ENCODE data around the gene RAB25.
A peak's percentile ranks its signal among the peaks of the same experiment; 100 is the strongest.
"Not testable (repeated sequence)": the region's sequence is repeated elsewhere in the genome, so short reads cannot be mapped to it uniquely, and the experiment has no call there.

Gene RAB25

DNA sequence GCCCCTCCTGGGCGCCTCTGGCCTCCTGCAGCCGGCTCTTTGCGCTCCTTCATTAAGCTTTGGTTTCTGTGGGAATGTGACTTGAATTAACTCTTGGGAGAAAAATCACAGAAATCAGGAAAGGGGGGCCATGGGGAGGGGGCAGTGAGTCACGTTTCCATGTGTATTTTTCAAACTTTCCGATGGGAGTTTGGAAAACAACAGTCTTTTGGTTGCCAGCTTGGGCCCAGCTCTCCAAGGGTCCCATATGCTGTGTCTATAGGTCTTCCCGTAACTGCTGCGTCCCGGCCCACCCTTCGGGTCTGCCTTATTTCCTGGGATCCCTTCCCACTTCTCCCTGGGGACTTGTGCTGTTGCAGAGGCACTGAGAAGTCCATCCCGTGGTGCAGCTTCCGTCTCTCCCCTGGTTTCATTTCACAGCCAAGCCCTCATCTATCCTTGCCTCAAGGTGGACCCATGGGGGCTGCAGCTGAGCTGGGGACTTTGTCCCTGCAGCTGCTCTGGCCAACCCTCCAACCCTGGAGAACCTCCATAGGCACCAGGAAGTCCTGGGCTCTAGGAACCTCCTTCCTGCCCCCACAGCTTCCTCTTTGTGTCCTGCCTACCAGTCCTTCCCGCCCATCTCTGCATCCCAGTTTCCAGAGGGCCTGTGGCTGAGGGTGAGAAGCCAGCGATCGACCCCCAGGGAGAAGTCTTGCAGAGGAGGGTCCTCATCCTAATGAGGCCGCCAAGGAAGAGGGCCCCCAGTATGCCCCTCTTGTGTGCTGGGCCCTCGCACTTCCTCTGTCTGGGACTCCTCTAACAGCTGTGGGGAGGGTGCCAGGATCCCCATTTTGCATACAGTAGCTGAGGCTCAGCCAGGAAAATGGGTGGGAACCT, 41.9 kb downstream of the RAB25 start:
- peak; percentile 45 for DNase-seq (ENCODE audit: low spot score)

GRCh38 chr1:156103521-156103947, 42.6 kb downstream of the RAB25 start:
- DNase-seq (ENCODE audit: low spot score) = no peak

DNA sequence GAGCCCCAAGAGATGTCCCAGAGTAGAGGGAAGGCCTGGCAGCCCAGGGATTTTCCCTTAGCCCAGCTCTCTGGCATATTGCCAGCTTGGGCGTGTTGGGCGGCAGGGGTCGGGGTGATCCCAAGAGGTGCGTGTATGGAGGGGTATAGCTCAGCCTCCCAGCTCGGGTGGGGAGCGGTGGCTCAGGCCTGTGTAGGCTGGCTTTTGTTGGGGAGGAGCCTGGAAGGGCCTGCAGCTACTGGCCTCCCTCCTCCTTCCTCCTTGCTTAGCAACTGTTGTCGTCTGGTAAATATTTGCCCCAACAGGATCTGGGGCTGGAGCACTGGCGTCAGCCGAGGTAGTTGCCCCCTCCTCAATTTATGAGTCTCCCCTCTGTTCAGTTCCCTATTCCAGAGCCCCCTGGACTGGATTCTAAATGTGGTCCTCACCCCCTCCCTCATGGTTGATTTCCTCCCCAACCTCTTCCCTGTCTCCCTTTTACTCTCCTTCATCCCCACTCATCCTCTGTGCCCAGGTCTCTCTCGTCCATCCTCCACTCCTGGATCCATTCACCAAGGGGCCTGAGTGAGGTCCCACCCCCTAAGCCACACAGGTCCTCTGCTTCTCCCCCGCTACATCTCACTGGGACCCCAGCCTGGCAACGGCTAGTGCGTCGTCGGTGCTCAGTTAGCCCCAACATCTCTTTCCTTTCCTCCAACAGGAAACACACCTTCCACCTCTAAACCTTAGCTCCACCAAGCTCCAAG, 43.3 kb downstream of the RAB25 start:
- no peak for DNase-seq (ENCODE audit: low spot score)

DNA sequence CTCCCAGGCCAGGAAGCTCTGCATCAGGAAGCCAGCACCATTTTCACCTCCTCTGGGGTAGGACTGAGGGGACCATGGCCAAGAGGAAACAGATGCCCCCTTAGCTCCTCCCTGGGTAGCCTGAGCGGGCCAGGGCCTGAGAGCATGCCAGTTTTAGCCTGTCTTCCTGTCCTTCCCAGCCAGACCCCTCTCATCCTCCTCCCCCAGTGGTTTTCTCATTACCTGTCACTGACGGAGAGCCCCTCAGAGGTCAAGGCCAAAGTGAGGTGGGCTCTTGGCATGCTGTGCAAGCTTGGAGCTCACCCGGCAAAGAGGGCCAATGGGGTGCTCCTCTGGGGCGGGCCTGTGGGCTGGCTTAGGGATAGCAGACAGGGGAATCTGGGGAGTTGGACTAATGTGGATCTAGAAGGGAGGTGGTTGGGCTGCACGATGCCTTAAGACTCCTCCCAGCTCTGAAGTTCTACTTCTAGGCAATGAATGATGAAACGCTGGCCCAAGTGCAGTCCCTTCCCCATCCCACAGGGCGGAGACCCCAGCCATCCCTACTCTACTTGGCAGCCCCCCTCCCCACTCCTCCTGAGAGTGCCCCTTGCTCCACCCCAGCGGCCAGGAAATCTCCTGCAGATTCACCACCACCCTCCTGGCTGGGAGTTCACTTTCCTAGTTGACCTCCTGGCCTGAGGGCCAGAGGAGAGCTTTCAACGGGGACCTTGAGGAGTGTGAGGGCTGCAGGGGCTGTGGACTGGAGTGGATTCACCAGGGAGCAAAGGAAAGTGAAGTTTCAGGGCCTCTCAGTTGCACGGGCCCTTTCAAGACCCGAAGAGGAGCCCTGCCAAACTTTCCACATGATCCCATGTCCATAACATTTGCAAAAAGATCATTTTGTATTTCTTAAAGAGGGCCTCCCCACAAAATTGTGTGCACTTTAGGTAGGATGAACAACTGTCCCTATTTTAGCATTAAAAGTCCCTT, 44.2 kb downstream of the RAB25 start:
- no peak for DNase-seq (ENCODE audit: low spot score)

DNA sequence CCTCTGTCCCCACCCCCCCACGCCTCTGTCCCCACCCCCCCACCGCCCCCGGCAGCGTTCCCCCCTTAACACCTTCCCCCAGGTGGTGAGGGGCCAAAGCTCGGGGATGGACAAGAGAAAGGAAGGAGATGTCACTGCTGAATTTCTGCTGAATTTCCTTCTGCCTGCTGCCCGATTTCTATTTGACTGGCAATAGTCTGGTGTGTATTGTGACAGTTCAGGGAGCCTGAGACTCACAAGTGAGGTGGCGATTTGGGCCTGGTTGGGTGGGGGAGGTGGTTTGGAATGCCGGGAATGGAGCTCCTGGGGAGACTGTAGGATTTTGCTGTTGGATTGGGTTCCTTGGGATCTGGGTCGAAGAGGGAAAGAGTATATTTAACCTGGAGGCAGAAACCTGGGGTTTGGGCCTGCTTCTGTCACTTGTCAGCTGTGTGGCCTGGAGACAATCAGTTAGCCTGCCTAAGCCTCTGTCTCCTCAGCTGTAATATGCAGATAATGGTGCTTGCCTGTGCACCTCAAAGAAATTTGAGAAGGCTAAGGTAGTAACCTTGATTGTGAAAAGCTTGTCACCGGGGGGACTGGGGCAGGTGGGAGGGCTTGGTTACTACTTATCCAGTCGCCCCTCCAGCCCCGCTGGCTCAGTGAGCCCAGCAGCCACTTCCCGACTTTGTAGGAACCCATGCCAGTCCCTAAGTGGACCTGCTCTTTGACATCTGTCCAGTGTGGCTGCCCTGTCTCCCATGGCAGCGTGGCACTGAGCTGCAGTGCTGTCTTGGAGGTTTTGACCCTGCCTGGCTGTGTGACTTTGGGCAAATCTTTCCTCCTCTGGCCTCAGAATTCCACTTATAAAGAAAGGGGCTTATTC, 45.9 kb downstream of the RAB25 start:
- no peak for DNase-seq (ENCODE audit: low spot score)

- no peak for DNase-seq (ENCODE audit: low spot score)
These were observed 47.1 kb downstream of the RAB25 start for GRCh38 chr1:156108057-156108456.

GRCh38 chr1:156108664-156109241, 47.8 kb downstream of the RAB25 start:
- DNase-seq (ENCODE audit: low spot score) = no peak

- DNase-seq (ENCODE audit: low spot score) = no peak
These were observed 49.3 kb downstream of the RAB25 start for GRCh38 chr1:156110252-156110651.

GRCh38 chr1:156111355-156111962, 50.5 kb downstream of the RAB25 start:
- no peak for DNase-seq (ENCODE audit: low spot score)

DNA sequence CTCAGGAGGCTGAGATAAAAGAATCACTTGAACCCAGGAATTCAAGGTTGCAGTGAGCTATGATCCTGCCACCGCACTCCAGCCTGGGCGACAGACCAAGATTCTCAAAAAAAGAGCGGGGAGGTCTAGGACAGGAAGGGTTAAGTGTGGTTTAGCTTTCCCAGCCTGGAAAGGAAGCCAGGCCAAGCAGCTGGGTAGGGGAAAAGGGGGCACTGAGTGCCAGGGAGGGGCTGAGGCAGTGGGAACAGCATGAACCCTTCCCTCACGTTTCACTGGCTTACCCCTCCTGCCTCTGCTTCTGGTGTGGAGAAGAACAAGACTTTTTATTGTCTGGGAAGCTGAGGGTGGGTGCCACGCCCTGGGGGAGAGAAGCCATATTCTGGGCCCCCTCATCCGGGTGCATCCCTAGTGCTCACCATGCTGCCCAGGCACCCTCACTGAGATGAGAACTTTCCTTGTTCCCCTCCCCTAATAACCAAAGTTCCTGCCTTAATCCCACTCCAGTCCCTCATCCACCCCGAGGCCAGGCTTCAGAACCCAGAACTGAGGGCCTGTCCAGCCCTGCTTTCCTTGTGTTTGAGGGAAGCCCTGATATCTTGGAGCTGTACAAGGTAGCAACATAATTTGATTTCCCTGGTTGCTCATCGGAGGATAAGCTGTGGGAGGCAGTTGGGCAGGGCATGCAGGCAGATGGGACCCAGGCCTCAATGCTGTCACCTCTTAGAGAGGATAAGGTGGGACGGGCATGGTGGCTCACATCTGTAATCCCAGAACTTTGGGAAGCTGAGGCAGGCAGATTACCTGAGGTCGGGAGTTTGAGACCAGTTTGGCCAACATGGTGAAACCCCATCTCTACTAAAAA, 51.5 kb downstream of the RAB25 start:
- no peak for DNase-seq (ENCODE audit: low spot score)

GRCh38 chr1:156113282-156113950, 52.5 kb downstream of the RAB25 start:
- no peak for DNase-seq (ENCODE audit: low spot score)

DNA sequence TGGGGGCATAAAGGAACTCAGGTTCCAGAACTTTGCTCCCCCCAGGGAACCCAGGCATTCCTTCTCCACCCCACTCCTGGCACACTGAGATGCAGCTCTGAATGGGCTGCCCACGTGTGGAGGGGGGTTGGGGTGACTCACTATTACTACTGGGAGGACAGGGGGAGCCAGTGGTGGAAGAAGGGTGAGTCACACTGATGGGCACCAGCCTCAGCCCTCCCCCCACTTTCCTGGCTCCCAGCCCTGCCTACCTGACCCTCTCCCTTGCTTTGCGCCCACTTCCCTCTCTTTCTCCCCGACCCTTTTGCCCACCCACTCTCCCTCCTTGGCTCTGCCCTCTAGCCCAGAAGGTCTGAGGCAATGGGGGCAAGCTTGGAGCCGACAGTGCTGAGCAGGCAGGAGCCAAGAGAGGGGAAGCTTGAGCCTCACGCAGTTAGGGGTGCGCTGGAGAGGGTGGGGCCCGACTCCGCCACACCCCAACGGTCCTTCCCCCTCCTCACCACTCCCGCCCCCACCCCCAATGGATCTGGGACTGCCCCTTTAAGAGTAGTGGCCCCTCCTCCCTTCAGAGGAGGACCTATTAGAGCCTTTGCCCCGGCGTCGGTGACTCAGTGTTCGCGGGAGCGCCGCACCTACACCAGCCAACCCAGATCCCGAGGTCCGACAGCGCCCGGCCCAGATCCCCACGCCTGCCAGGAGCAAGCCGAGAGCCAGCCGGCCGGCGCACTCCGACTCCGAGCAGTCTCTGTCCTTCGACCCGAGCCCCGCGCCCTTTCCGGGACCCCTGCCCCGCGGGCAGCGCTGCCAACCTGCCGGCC, 53.4 kb downstream of the RAB25 start, which contains the start of gene LMNA:
TSS of gene LMNA (plus strand) at position 611 of the 818 bp plus-strand sequence. CDS start 208 bp downstream, outside the sequence.
- DNase-seq (ENCODE audit: low spot score) = peak; percentile 74

DNA sequence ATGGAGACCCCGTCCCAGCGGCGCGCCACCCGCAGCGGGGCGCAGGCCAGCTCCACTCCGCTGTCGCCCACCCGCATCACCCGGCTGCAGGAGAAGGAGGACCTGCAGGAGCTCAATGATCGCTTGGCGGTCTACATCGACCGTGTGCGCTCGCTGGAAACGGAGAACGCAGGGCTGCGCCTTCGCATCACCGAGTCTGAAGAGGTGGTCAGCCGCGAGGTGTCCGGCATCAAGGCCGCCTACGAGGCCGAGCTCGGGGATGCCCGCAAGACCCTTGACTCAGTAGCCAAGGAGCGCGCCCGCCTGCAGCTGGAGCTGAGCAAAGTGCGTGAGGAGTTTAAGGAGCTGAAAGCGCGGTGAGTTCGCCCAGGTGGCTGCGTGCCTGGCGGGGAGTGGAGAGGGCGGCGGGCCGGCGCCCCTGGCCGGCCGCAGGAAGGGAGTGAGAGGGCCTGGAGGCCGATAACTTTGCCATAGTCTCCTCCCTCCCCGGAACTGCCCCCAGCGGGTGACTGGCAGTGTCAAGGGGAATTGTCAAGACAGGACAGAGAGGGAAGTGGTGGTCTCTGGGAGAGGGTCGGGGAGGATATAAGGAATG, 54.1 kb downstream of the RAB25 start:
- DNase-seq (ENCODE audit: low spot score) = no peak

GRCh38 chr1:156115514-156116374, 54.8 kb downstream of the RAB25 start:
- peak; percentile 63 for DNase-seq (ENCODE audit: low spot score)

- DNase-seq (ENCODE audit: low spot score) = not testable (repeated sequence)
These were observed 55.8 kb downstream of the RAB25 start for GRCh38 chr1:156116731-156117130.
